Liver (tissue), 3 donors: ENCODE measurements around the gene TUFT1.

Experiments used
- CTCF ChIP-seq: fragments of 150-350 bp; IDR thresholded peaks from 2 replicates; pipeline ENCODE4 v1.5.1; 2017; ENCODE audit warnings: improper control_type of control experiment, low read depth, low read length; ENCODE audit not compliant: missing input control
- EGR1 ChIP-seq, 2 donors: IDR thresholded peaks; 2 replicates each; pipeline ENCODE4 v1.6.1; 2016 to 2018; ENCODE audit warnings: antibody characterized with exemption in 2 of 2, low read depth in 2 of 2
- GABPA ChIP-seq, 2 donors: IDR thresholded peaks in 1 of 2; conservative IDR thresholded peaks in 1 of 2; 2 replicates each; pipeline ENCODE4 v1.6.1; 2016; ENCODE audit warnings: antibody characterized with exemption in 2 of 2, mild to moderate bottlenecking in 1 of 2, moderate library complexity in 1 of 2
- MAX ChIP-seq: IDR thresholded peaks from 2 replicates; pipeline ENCODE4 v1.6.1; 2016; ENCODE audit warnings: antibody characterized with exemption
- NR2F2 ChIP-seq: IDR thresholded peaks from 2 replicates; pipeline ENCODE4 v1.6.1; 2016; ENCODE audit warnings: antibody characterized with exemption
- RAD21 ChIP-seq, 2 donors: IDR thresholded peaks; 2 replicates each; pipeline ENCODE4 v1.6.1; 2016; ENCODE audit warnings: antibody characterized with exemption in 2 of 2, mild to moderate bottlenecking in 2 of 2
- RXRA ChIP-seq, 2 donors: IDR thresholded peaks; 2 replicates each; pipeline ENCODE4 v1.6.1; 2017 to 2018; ENCODE audit warnings: antibody characterized with exemption in 2 of 2, mild to moderate bottlenecking in 1 of 2
- SP1 ChIP-seq: IDR thresholded peaks from 2 replicates; pipeline ENCODE4 v1.6.1; 2018; ENCODE audit warnings: antibody characterized with exemption, mild to moderate bottlenecking
- TAF1 ChIP-seq: conservative IDR thresholded peaks from 2 replicates; pipeline ENCODE4 v1.6.1; 2016; ENCODE audit warnings: antibody characterized with exemption, mild to moderate bottlenecking
- YY1 ChIP-seq: IDR thresholded peaks from 2 replicates; pipeline ENCODE4 v1.6.1; 2016; ENCODE audit warnings: antibody characterized with exemption, mild to moderate bottlenecking
- TF ChIP-seq, protein P1 (sequence below): IDR thresholded peaks from 2 replicates; pipeline ENCODE4 v1.6.1; 2016; ENCODE audit warnings: antibody characterized with exemption
- donor health status: healthy.
- donor health status: healthy.

DNA sequence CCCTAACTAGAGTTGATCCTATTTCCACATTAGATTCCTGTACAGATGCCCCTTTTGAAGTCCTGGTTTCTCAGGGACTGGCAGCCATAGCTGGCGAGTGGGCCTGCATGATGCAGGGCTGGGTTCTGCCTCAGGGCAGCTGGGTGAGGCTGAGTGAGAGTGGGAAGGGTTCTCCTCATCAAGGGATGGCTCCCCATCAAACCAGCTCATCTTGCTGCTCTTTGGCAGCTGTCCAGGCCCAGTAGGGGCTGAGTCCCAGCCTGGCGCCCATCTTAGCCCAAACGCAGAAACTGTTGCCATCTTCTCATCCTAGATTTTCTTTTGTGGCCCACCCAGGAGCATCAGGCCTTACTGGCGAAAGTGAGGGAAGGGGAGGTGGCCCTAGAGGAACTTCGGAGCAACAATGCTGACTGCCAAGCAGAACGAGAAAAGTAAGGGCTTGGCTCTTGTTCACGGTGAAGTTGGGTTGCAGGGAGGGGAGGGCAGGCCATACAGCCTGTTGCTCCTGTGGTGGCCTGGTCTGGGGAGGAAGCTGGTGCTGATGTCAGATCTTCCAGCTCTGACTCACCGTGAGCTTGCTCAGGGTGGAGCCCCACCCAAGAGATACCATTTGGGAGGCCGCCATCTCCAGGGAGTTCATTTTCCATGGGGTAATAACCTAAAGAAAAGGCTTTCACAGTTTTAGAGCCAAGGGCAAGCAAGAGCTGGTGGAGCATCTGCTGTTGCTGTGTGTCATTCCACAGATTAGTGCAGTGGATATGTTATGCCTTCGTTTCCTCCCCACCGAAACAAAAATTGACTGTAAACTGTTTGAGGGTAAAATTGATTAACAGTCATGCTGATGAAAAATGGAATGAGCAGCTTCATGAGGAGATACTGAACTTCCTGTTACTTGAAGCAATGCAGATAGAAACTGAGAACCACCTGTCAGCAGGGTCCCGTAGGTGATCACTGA is 34.7 kb downstream of the TUFT1 start:
- TF ChIP-seq EGR1 (IDR thresholded peaks at IDR 0.05; ENCODE audit: low read depth in 2 of 2) (no peak), YY1 (no peak), CTCF (no peak), RXRA (IDR thresholded peaks at IDR 0.05) (no peak), SP1 (no peak), GABPA (IDR thresholded peaks at IDR 0.05 in 1 of 2, conservative IDR thresholded peaks at IDR 0.05 in 1 of 2) (no peak), RAD21 (IDR thresholded peaks at IDR 0.05) (no peak), MAX (no peak), TAF1 (no peak), NR2F2 (no peak)
- TF ChIP-seq, protein P1, sequence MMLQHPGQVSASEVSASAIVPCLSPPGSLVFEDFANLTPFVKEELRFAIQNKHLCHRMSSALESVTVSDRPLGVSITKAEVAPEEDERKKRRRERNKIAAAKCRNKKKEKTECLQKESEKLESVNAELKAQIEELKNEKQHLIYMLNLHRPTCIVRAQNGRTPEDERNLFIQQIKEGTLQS, result no peak
